Endothelial cell of hepatic sinusoid (primary cell): Measurements from ENCODE around the gene SLC43A1.

Experiments
- in situ Hi-C: cut with HindIII; loops from 2 replicates; pipeline ENCODE4 v1.10.0; 2017; ENCODE audit warnings: low sequenced_read_pairs

The SLC43A1 gene

DNA sequence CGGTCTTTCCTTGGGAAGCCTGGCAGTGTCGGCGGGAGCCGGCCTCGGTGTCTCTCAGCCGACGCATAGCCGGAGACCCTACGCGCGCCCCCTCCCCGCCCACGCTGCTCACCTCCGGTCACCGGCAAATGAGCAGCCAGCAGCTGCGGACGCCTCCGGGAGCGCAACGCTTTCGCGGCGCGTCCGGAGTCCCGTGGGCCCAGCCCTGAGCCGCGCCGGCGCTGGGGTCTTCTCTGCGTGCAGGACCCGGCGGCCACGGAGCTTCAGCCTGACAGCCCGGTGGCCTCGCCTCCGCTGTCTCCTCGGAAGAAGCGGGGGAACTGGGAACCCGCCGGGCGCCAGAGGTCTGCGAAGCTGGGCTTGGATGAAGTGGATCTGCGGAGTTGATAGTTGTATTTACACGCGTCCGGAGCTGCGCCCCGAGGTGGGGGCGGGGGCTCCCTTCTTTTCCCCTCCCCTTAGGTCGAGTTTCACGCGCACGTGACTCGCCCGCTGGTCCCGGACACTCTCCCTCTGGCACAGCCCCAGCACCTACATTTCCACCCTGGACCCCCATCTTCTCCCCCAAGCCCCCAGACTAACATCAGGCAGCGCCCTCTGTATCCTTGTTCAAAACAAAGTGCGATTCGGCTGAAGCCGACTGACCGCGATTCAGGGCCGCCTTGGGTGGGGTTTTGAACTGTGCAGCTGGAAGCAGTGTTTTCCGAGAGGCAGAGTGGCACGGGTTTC lies at the start of gene SLC43A1:
SLC43A1 (minus strand) TSS at position 371 of the 729 bp plus-strand sequence. CDS start 1,591 bp downstream, outside the sequence.
- in situ Hi-C loops = loop anchor here (25.0 kb wide), 1 partner anchor 178 kb away; the partner anchor contains the start of genes P2RX3 and SSRP1

DNA sequence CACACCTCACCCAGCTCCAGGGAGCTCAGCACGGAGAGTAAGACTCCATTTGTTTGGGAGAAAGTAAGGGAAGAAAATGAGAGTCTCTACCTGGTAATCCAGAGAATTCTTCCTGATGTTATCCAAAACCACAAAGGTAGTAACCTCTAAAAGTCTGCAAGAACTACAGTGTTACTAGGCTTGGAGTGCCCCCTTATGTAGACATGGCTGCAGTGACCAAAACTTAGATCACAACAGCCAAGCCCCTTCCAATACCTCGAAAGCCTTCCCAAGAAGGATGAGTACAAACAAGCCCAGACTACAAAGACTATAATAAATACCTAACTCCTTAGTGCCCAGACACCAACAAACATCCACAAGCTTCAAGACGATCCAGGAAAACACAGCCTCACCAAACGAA lies 47.1 kb upstream of the SLC43A1 start:
- in situ Hi-C loops = no loop called here

DNA sequence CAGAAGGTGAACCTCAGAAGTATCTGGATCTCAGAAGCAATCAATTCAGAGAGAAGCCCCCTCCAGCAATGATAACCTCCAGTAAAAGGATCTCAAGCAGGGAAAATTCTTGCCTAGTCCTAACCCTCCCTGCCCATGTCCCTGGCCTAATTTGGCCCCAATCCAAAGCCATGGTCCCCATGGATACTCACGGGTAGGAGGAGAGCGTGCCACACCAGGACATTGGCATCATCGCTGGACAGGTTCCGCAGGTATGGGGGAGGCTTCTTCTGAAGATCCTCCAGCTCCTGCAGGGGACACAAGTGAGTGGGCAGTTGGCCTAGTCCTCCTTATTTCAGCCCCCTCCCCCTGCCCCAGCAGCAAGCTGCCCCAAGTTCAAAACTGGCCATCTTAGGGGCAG lies 44.6 kb upstream of the SLC43A1 start:
- in situ Hi-C loops = no loop called here

DNA sequence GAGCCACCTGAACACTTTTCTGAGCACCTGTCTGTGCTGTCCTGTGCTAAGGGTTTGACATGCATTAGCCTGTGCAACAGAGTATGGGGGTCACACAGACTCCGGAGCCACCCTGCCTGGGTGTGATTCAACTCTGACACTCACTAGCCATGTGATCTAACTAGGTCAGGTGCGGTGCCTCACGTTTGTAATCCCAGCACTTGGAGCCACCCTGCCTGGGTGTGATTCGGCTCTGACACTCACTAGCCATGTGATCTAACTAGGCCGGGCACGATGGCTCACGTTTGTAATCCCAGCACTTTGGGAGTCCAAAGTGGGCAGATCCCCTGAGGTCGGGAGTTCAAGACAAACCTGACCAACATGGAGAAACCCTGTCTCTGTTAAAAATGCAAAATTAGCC lies 40.5 kb upstream of the SLC43A1 start:
- in situ Hi-C loops = loop anchor here (5.0 kb wide), 1 partner anchor 74 kb away; no protein-coding TSS in a partner anchor

DNA sequence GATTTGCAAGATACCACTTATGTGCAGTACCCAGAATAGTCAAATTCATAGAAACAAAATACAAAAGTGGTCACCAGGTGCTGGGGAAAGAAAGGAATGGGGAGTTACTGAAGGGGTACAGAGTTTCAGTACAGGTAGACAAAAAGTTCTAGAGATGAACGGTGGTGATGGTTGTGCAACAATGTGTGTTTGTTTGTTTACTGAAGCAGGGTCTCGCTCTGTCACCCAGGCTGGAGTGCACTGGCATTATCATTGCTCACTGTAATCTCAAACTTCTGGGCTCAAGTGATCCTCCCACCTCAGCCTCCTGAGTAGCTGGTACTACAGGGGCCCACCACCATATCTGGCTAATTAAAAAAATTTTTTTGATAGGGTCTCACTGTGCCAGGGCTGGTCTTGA lies 39.9 kb upstream of the SLC43A1 start:
- in situ Hi-C loops = loop anchor here (5.0 kb wide), 1 partner anchor 73 kb away; no protein-coding TSS in a partner anchor

DNA sequence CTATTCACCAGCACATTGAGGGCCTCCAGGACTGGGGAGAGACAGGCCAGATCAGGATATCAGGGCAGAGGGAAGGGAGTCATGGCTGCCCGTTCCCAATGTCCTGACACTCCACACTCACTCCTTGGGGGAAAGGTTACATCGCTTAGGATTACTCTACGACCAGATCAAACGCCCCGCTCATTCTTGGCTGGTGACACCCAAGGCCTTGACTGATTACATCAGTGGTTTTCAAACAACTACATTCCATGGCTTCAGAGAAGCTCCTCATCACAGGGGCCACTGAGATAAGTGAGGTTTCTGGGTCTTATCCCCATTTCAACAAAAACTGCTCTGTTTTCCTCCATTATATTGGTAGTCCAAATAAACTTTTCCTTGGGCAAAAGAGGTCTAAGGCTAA lies 37.0 kb upstream of the SLC43A1 start:
- in situ Hi-C loops = no loop called here

DNA sequence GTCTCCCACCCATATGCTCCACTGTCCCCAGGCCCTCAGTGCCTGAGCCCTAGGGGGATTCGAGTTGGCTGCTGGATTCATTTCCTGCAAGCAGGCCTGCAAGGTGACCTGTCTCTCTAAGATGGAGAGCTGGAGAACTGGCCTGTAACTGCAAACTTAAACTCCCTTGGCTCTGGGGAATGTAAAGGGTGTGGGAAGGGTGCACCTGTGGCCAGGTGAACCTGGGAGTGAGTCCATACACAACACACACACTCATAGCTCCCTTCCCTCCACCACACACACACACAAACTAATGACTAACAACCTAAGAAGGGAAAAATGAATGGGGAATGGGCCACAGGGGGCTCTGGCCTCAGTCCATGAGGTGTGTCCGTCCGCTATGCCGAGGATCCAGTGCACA lies 36.4 kb upstream of the SLC43A1 start:
- in situ Hi-C loops = no loop called here

DNA sequence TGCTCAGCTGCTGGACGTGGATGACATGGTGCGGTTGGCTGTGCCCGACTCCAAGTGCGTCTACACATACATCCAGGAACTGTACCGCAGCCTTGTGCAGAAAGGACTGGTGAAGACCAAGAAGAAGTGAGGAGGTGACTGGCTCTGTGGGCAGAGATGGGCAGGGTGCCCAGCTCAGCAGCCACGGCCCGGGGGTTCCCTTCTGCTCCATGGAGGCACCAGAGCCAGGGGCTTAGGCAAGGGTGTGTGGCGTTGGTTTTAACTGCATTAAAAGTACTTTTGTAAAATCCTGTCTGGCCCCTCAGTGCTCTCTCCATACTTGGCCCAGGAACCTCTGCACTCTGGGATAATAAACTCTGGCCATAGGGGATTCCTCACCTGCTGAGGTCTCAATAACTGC lies 34.5 kb upstream of the SLC43A1 start:
- in situ Hi-C loops = no loop called here

DNA sequence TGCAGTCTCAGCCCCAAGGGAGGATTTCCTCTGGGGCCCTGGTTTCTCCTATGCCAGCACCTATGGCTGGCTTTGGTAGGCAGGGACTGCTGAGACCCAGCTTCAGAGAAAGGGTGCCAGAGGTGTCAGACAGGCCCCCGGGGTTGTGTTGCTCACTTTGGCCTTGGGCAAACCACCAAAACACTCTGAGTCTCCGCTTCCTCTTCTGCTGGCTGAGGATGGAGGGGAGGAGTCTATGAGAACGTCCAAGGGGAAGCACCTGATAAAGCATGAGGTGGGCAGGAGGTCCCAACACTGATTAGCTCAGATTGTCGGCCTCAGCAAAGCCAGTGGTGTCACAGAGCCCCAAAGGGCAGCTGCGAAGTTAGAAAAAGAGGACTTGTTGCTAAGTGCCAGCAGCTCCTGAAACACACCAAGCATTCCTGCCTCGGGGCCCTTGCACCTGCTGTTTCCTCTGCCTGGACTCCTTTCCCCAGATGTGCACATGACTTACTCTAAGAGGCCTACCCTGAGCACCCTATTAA lies 32.4 kb upstream of the SLC43A1 start:
- in situ Hi-C loops = no loop called here

DNA sequence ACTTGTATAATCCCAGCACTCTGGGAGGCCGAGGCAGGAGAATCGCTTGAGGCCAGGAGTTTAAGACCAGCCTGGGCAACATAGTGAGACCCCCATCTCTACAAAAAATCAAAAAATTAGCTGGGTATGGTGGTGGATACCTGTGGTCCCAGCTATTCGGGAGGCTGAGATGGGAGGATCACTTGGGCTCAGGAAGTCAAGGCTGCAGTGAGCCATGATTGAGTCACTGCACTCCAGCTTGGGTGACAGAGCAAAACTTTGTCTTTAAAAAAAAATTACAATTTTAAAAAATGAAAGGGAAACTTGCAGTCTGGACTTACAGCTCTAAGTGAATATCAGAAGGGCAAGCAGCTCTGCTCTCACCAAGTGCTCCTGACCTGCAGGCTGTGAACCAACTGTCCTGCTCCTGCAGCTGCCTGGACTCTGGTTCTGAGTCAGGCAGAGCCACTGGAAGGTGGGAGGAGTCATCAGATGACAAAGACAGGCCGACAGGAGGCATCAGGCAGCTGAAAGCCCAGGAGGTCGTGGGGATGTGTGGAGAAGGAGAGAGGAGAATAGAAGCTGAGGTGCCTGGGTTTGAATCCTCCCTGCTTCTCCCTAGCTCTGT lies 31.5 kb upstream of the SLC43A1 start:
- in situ Hi-C loops = no loop called here

DNA sequence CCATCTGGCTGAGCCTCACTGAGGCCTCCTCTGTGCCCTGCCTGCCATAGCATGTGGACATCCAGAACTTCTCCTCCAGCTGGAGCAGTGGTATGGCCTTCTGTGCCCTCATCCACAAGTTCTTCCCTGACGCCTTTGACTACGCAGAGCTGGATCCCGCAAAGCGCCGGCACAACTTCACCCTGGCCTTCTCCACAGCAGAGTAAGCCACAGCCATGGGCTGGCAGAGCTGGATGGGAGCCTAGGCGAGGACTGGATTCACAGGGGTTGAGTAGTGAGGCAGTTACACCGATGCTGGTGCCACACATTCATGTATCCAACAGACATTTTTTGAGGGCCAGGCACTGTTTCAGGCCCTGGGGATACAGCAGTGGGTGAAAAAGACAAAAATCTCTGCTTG lies 30.9 kb upstream of the SLC43A1 start:
- in situ Hi-C loops = no loop called here

DNA sequence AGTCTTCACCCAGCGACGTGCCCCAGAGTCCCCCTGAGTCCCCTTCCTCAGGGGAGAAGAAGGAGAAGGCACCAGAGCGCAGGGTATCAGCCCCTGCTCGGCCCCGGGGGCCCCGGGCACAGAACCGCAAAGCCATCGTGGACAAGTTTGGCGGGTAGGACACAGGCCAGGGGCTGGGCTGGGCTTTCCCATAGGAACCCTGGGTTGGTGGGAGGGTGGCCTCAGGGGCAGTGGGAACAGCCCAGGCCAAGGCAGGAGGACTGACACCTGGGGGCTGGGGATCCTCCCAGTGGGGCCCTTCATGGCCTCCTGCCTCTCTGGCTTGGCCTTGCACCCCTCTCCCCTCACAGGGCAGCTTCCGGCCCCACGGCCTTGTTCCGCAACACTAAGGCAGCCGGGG lies 30.4 kb upstream of the SLC43A1 start:
- in situ Hi-C loops = no loop called here

DNA sequence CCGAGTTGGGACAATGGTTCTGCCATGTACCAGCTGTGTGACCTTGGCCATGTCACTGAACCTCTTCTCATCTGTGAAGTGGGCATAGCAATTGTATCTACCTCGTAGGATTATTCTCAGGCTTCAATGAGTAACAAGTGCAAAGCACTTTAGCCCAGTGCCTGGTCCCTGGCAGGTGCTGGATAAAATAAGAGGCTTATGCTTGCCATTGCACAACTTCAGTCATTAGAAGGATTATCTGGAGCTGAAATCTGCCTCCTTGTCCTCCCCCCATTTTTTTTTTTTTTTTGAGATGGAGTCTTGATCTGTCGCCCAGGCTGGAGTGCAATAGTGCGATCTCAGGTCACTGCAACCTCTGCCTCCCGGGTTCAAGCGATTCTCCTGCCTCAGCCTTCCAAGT lies 29.1 kb upstream of the SLC43A1 start:
- in situ Hi-C loops = no loop called here

DNA sequence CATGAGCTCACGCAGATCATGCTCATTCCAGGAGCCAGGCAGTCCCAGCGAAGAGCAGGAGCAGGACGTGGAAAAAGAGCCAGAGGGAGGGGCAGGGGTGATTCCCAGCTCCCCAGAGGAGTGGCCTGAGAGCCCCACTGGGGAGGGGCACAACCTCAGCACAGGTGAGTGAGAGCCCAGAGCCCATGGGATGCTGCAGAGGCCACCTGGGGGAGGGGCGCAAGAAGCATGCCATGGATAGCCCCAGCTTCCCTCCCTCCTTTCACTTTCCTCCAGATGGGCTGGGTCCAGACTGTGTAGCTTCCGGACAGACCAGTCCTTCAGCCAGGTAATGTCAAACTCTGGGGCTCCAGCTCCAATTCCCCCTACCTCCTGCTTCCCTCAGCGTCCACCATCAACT lies 28.1 kb upstream of the SLC43A1 start:
- in situ Hi-C loops = no loop called here

DNA sequence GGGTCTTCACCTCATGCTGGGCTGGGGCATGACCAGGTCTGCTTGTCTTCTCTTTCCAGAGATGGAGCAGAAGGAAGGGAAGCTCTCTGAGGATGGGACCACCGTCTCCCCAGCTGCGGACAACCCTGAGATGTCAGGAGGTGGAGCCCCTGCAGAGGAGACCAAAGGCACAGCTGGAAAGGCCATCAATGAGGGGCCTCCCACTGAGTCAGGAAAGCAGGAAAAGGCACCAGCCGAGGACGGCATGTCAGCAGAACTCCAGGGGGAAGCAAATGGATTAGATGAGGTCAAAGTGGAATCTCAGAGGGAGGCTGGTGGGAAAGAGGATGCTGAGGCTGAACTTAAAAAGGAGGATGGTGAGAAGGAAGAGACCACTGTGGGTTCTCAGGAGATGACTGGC lies 27.1 kb upstream of the SLC43A1 start:
- in situ Hi-C loops = no loop called here

DNA sequence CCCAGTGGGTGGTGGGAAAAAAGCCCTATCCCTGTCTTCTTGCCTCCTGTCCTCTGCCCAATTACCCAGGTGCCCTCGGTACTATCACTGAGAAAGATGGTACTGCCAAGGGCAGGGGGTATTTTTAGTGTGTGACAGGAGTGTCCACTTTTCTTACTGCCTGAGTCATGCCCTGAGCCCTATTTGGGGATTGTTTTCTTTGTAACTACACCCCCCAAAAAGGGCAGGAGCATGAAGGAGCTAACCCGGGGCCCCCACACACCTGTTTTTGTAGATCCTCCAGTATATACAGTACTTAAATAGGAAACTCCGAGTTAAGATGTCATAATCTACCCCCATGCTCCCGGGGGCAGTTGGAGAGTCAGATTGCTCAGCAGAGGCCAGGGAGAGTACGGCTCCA lies 25.7 kb upstream of the SLC43A1 start:
- in situ Hi-C loops = no loop called here

DNA sequence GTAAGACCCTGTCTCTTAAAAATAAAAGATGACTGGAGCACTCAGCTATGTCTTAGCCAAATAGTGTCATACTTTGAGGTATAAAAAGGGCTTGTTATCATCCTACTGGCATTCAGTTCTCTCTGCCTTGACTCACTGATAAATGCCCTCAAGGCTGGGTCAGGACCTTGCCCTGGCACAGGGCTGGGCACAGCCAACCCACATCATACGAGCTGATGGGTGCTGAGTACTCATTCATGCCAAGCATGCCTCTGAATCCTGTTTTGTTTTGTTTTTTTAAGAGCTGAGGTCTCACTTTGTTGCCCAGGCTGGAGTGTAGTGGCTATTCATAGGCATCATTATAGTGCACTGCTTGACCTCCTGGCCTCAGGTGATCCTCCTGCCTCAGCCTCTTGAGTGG lies 23.8 kb upstream of the SLC43A1 start:
- in situ Hi-C loops = no loop called here

DNA sequence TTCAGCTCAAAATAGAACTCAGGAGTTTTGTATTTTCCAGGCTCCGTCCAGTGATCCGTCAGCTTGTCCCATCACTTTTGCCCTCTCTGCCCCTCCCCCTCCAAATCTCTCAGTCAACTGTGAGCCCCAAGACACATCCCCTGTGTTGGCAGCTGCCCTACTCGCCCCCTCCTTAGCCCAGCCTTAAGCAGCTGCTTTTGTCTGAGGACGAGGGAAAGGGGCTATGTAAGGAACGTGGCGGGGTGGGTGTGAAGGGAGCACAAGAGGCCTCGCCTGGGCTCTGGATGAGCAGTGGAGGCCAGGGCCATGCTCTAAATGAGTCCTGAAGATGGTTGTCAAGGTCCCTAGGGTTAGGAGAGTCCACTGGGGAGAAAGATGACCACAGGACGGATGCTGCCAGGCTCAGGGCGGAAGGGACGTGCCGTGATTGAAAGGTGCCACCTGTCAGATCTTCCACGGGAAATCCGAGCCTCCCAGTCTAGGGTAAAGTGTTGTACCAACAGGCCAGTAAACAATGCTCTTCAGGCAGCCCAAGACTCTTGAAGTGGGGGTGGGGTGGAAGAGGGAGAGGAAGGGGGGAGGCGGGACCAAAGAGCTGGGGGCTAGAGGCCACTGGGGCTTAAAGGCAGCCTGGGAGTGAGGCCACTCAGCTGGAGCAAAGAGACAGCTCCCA lies 21.6 kb upstream of the SLC43A1 start, which contains the start of gene SMTNL1:
SMTNL1 (plus strand) TSS at position 649 of the 673 bp plus-strand sequence. CDS start 5,048 bp downstream, outside the sequence.
- in situ Hi-C loops = no loop called here

DNA sequence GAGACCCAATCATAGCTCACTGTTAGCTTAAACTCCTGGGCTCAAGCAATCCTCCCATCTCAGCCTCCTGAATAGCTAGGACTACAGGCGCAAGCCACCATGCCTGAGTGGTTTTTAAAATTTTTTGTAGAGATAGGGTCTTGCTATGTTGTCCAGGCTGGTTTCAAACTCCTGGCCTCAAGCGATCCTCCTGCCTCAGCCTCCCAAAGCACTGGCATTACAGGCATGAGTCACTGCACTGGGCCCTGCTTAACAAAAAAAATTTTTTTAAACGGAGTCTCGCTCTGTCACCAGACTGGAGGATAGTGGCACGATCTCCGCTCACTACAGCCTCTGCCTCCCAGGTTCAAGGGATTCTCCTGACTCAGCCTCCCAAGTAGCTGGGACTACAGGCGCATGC lies 18.9 kb upstream of the SLC43A1 start:
- in situ Hi-C loops = loop anchor here (5.0 kb wide), 1 partner anchor 108 kb away; no protein-coding TSS in a partner anchor

DNA sequence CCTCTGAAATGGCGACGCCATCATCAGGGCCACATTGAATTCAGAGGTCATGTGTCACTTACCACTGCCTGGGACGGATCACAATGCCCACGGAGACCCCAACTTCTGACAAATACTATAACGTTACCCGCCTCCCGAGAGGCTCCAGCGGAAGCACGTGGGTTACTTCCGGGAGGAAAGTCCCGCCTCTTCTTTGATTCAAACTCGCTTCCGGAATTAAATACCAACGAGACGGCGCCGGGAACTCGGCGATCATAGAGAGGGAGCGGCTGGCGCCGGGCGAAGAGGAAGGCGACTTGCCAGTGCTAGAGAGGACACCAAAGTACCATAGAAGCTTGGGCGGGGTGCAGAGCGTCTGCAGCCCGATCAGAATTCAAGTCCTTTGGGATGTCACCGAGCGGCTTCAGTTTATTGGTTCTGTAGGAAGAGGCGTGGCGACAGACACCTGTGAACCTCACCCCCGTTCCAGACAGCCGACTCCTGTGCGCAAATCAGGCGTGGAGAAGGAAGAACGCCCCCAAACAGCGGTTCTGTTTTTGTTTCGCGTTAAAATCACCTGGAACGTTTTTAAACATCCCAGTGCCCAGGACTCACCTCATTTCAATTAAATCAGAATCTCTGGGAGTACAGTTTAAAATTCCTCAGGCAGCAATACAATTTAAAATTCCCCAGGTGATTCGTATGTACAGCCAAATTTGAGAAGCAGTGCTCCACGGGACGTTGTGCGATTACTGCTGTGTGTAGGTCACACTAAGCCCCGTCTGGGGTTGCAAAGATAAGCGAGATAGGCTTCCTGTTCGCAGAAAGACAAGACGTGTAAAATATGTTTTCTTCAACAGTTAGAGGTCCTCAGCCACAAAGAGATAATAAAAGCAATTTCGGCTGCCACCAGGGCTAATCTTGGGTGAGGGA lies 15.3 kb upstream of the SLC43A1 start, which contains the start of gene TIMM10:
TIMM10 (minus strand) TSS at position 159 of the 912 bp plus-strand sequence. CDS start 565 bp downstream, outside the sequence.
- in situ Hi-C loops = loop anchor here (5.0 kb wide), 1 partner anchor 111 kb away; no protein-coding TSS in a partner anchor
